ENCODE results near the gene NFX1. TPM values are rescaled to one million over a fixed set of nuclear protein-coding genes. Genes with fewer than 3 reads are reported as not detected.
"Not testable (repeated sequence)": the region's sequence is repeated elsewhere in the genome, so short reads cannot be mapped to it uniquely, and the experiment has no call there.

NFX1 gene
- total and polyA plus RNA-seq, 4 donors: 24.1 to 30.4 (median 27.7) TPM

- H3K4me1 ChIP-seq (ENCODE audit: control insufficient read depth, insufficient read depth, low read length): peaks cover 10% of the 10 kb centered on the region
- 100% methylated on average over 3 of the region's 9 CpGs for WGBS (ENCODE audit: insufficient coverage)
- no peak for DNase-seq (ENCODE audit: low read depth in 4 of 6, low spot score in 6 of 6)
- H3K9me3 ChIP-seq (ENCODE audit: control insufficient read depth, insufficient read depth, low read length): no peaks in the 10 kb centered on the region
- H3K4me3 ChIP-seq (ENCODE audit: low read depth, low read length): no peak overlapping the region
- no peaks in the 10 kb centered on the region for H3K27me3 ChIP-seq (ENCODE audit: control insufficient read depth, insufficient read depth, low read length)
- peaks cover 5% of the 10 kb centered on the region for H3K36me3 ChIP-seq (ENCODE audit: control insufficient read depth, insufficient read depth, low read length)
- no peak overlapping the region for H3K27ac ChIP-seq (ENCODE audit: low read depth, low read length)
Observed at GRCh38 chr9:33378121-33378795, 87.9 kb downstream of the NFX1 start.

- H3K4me1 ChIP-seq (ENCODE audit: control insufficient read depth, insufficient read depth, low read length): peaks cover 10% of the 10 kb centered on the region
- no peaks in the 10 kb centered on the region for H3K27me3 ChIP-seq (ENCODE audit: control insufficient read depth, insufficient read depth, low read length)
- no peaks in the 10 kb centered on the region for H3K9me3 ChIP-seq (ENCODE audit: control insufficient read depth, insufficient read depth, low read length)
- no peak overlapping the region for H3K4me3 ChIP-seq (ENCODE audit: low read depth, low read length)
- H3K27ac ChIP-seq (ENCODE audit: low read depth, low read length): no peak overlapping the region
- DNase-seq (ENCODE audit: low read depth in 4 of 6, low spot score in 6 of 6): no peak
- WGBS (ENCODE audit: insufficient coverage): 89% methylated on average over 11 of the region's 14 CpGs
- no peaks in the 10 kb centered on the region for H3K36me3 ChIP-seq (ENCODE audit: control insufficient read depth, insufficient read depth, low read length)
Observed at GRCh38 chr9:33379666-33380389, 89.5 kb downstream of the NFX1 start.

- DNase-seq (ENCODE audit: low read depth in 4 of 6, low spot score in 6 of 6): no peak
- H3K27ac ChIP-seq (ENCODE audit: low read depth, low read length): no peak overlapping the region
- peaks cover 4% of the 10 kb centered on the region for H3K4me1 ChIP-seq (ENCODE audit: control insufficient read depth, insufficient read depth, low read length)
- no peaks in the 10 kb centered on the region for H3K9me3 ChIP-seq (ENCODE audit: control insufficient read depth, insufficient read depth, low read length)
- no peaks in the 10 kb centered on the region for H3K36me3 ChIP-seq (ENCODE audit: control insufficient read depth, insufficient read depth, low read length)
- no peaks in the 10 kb centered on the region for H3K27me3 ChIP-seq (ENCODE audit: control insufficient read depth, insufficient read depth, low read length)
- H3K4me3 ChIP-seq (ENCODE audit: low read depth, low read length): no peak overlapping the region
- 95% methylated on average over 5 of the region's 5 CpGs for WGBS (ENCODE audit: insufficient coverage)
Observed at GRCh38 chr9:33380390-33381094, 90.2 kb downstream of the NFX1 start.

GRCh38 chr9:33381231-33381791 lies 91.0 kb downstream of the NFX1 start:
- WGBS (ENCODE audit: insufficient coverage): 38% methylated on average over 3 of the region's 11 CpGs

GRCh38 chr9:33382397-33382796 lies 92.1 kb downstream of the NFX1 start:
- not testable (repeated sequence) for H3K36me3 ChIP-seq (ENCODE audit: control insufficient read depth, insufficient read depth, low read length); H3K9me3 ChIP-seq (ENCODE audit: control insufficient read depth, insufficient read depth, low read length); H3K4me3 ChIP-seq (ENCODE audit: low read depth, low read length); H3K27me3 ChIP-seq (ENCODE audit: control insufficient read depth, insufficient read depth, low read length); H3K27ac ChIP-seq (ENCODE audit: low read depth, low read length); DNase-seq (ENCODE audit: low read depth in 4 of 6, low spot score in 6 of 6); H3K4me1 ChIP-seq (ENCODE audit: control insufficient read depth, insufficient read depth, low read length)
- 82% methylated on average over 5 of the region's 10 CpGs for WGBS (ENCODE audit: insufficient coverage)

More at GRCh38 chr9:33381231-33381791, 91.0 kb downstream of the NFX1 start:
- H3K4me1 ChIP-seq (ENCODE audit: control insufficient read depth, insufficient read depth, low read length): no peaks in the 10 kb centered on the region
- no peak overlapping the region for H3K4me3 ChIP-seq (ENCODE audit: low read depth, low read length)
- H3K9me3 ChIP-seq (ENCODE audit: control insufficient read depth, insufficient read depth, low read length): no peaks in the 10 kb centered on the region
- H3K27me3 ChIP-seq (ENCODE audit: control insufficient read depth, insufficient read depth, low read length): no peaks in the 10 kb centered on the region
- H3K36me3 ChIP-seq (ENCODE audit: control insufficient read depth, insufficient read depth, low read length): no peaks in the 10 kb centered on the region
- DNase-seq (ENCODE audit: low read depth in 4 of 6, low spot score in 6 of 6): no peak
- H3K27ac ChIP-seq (ENCODE audit: low read depth, low read length): no peak overlapping the region

- not testable (repeated sequence) for H3K36me3 ChIP-seq (ENCODE audit: control insufficient read depth, insufficient read depth, low read length); H3K4me3 ChIP-seq (ENCODE audit: low read depth, low read length); H3K9me3 ChIP-seq (ENCODE audit: control insufficient read depth, insufficient read depth, low read length); H3K4me1 ChIP-seq (ENCODE audit: control insufficient read depth, insufficient read depth, low read length); H3K27ac ChIP-seq (ENCODE audit: low read depth, low read length); DNase-seq (ENCODE audit: low read depth in 4 of 6, low spot score in 6 of 6); H3K27me3 ChIP-seq (ENCODE audit: control insufficient read depth, insufficient read depth, low read length)
- WGBS (ENCODE audit: insufficient coverage): 94% methylated on average over 11 of the region's 11 CpGs
Observed at GRCh38 chr9:33383396-33383795, 93.1 kb downstream of the NFX1 start.

- not testable (repeated sequence) for H3K27me3 ChIP-seq (ENCODE audit: control insufficient read depth, insufficient read depth, low read length); H3K27ac ChIP-seq (ENCODE audit: low read depth, low read length); H3K36me3 ChIP-seq (ENCODE audit: control insufficient read depth, insufficient read depth, low read length); H3K4me1 ChIP-seq (ENCODE audit: control insufficient read depth, insufficient read depth, low read length); H3K9me3 ChIP-seq (ENCODE audit: control insufficient read depth, insufficient read depth, low read length); DNase-seq (ENCODE audit: low read depth in 4 of 6, low spot score in 6 of 6); H3K4me3 ChIP-seq (ENCODE audit: low read depth, low read length)
- WGBS (ENCODE audit: insufficient coverage): 96% methylated on average over 11 of the region's 11 CpGs
Observed at GRCh38 chr9:33385536-33385935, 95.2 kb downstream of the NFX1 start.

- H3K4me1 ChIP-seq (ENCODE audit: control insufficient read depth, insufficient read depth, low read length): peaks cover 13% of the 10 kb centered on the region
- WGBS (ENCODE audit: insufficient coverage): 94% methylated on average over 14 of the region's 23 CpGs
- not testable (repeated sequence) for DNase-seq (ENCODE audit: low read depth in 4 of 6, low spot score in 6 of 6); H3K27ac ChIP-seq (ENCODE audit: low read depth, low read length); H3K27me3 ChIP-seq (ENCODE audit: control insufficient read depth, insufficient read depth, low read length); H3K36me3 ChIP-seq (ENCODE audit: control insufficient read depth, insufficient read depth, low read length); H3K9me3 ChIP-seq (ENCODE audit: control insufficient read depth, insufficient read depth, low read length); H3K4me3 ChIP-seq (ENCODE audit: low read depth, low read length)
Observed at GRCh38 chr9:33385979-33386640, 95.8 kb downstream of the NFX1 start.

GRCh38 chr9:33386641-33386996 lies 96.3 kb downstream of the NFX1 start:
- not testable (repeated sequence) for H3K27ac ChIP-seq (ENCODE audit: low read depth, low read length); H3K36me3 ChIP-seq (ENCODE audit: control insufficient read depth, insufficient read depth, low read length); H3K9me3 ChIP-seq (ENCODE audit: control insufficient read depth, insufficient read depth, low read length); H3K27me3 ChIP-seq (ENCODE audit: control insufficient read depth, insufficient read depth, low read length); H3K4me3 ChIP-seq (ENCODE audit: low read depth, low read length); DNase-seq (ENCODE audit: low read depth in 4 of 6, low spot score in 6 of 6)
- peaks cover 13% of the 10 kb centered on the region for H3K4me1 ChIP-seq (ENCODE audit: control insufficient read depth, insufficient read depth, low read length)
- 93% methylated on average over 10 of the region's 14 CpGs for WGBS (ENCODE audit: insufficient coverage)

Data from spinal cord (tissue), 10 donors.